Measurements from ENCODE around the gene PPP2R2C.
A peak's percentile ranks its signal among the peaks of the same experiment; 100 is the strongest.

- no peak for TF ChIP-seq CTCF (IDR thresholded peaks at IDR 0.05; ENCODE audit: insufficient read depth, low read length)
- TF ChIP-seq POLR2AphosphoS5 (IDR thresholded peaks at IDR 0.05; ENCODE audit: low read depth), result no peak
- TF ChIP-seq GABPA (IDR thresholded peaks at IDR 0.05; ENCODE audit: low read depth), result no peak
- TF ChIP-seq, protein P1, sequence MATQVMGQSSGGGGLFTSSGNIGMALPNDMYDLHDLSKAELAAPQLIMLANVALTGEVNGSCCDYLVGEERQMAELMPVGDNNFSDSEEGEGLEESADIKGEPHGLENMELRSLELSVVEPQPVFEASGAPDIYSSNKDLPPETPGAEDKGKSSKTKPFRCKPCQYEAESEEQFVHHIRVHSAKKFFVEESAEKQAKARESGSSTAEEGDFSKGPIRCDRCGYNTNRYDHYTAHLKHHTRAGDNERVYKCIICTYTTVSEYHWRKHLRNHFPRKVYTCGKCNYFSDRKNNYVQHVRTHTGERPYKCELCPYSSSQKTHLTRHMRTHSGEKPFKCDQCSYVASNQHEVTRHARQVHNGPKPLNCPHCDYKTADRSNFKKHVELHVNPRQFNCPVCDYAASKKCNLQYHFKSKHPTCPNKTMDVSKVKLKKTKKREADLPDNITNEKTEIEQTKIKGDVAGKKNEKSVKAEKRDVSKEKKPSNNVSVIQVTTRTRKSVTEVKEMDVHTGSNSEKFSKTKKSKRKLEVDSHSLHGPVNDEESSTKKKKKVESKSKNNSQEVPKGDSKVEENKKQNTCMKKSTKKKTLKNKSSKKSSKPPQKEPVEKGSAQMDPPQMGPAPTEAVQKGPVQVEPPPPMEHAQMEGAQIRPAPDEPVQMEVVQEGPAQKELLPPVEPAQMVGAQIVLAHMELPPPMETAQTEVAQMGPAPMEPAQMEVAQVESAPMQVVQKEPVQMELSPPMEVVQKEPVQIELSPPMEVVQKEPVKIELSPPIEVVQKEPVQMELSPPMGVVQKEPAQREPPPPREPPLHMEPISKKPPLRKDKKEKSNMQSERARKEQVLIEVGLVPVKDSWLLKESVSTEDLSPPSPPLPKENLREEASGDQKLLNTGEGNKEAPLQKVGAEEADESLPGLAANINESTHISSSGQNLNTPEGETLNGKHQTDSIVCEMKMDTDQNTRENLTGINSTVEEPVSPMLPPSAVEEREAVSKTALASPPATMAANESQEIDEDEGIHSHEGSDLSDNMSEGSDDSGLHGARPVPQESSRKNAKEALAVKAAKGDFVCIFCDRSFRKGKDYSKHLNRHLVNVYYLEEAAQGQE (IDR thresholded peaks at IDR 0.05; ENCODE audit: insufficient replicate concordance, low read depth), result peak; percentile 98
- no peak for TF ChIP-seq SPI1 (IDR thresholded peaks at IDR 0.05; ENCODE audit: borderline replicate concordance, low read depth)
Measured at GRCh38 chr4:6362896-6363295, 109.5 kb downstream of the PPP2R2C start.

All from HL-60 (cell line).